HFFc6 (cell line): ENCODE data around the gene PID1. TPM values are rescaled to one million over a fixed set of nuclear protein-coding genes. Genes with fewer than 3 reads are reported as not detected.

ENCODE experiments used
- DNase-seq: peaks from one replicate; pipeline ENCODE4 v3.0.0-alpha.2; 2018
- H3K27ac Mint-ChIP-seq: 2 replicates; pipeline ENCODE4 v1.8.0; 2020; ENCODE audit warnings: mild to moderate bottlenecking, mixed read lengths
- H3K27me3 Mint-ChIP-seq: 2 replicates; pipeline ENCODE4 v1.8.0; 2021; ENCODE audit warnings: mild to moderate bottlenecking, moderate library complexity, mixed read lengths; ENCODE audit not compliant: insufficient read depth
- H3K36me3 Mint-ChIP-seq: 2 replicates; pipeline ENCODE4 v1.8.0; 2021; ENCODE audit warnings: low read depth, mixed read lengths
- H3K4me1 Mint-ChIP-seq: 2 replicates; pipeline ENCODE4 v1.8.0; 2020; ENCODE audit warnings: low read depth, mixed read lengths
- H3K4me3 Mint-ChIP-seq: 2 replicates; pipeline ENCODE4 v1.8.0; 2020; ENCODE audit warnings: mild to moderate bottlenecking, moderate library complexity, mixed read lengths
- H3K9me3 Mint-ChIP-seq: 2 replicates; pipeline ENCODE4 v1.8.0; 2020; ENCODE audit warnings: mild to moderate bottlenecking, mixed read lengths
- total RNA-seq, 6 experiments: library from RNA; stranded (reverse); fragmentation: NEBNext Ultra II Directional; extraction: Animal tissue kit (Norgen Biotek cat#: 25700); gene quantifications; 2 replicates in 1 of 6; 3 replicates in 5 of 6; pipeline ENCODE4 v1.2.3, GENCODE V29; 2021
- TF ChIP-seq, protein P1 (sequence below): fragments of 200-600 bp; sonication (generic); IDR thresholded peaks from 2 replicates; pipeline ENCODE4 v1.5.0; 2021; ENCODE audit warnings: antibody characterized with exemption, mild to moderate bottlenecking

PID1 gene
- total RNA-seq, 6 experiments from 2014 or later: 6.7 to 9.1 (median 8.6) TPM

DNA sequence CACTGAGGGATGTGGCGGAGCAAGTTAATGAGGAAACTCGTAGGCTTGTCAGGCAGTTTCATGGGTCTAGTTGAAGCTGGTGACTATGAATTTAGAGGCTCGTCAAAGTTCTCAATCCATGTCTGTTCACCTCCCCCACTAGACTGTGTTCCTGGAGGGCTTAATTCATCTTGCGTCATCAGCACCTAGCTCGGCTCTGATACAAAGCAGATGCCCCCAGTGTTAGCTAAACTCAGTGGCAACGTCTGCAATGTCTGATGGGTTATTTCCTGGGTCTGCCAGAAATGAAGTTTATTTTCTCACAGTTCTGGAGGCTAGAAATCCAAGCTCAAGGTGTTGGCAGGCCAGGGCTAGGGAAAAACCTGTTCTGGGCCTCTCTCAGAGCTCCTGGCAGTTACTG, 140.6 kb downstream of the PID1 start:
- no peak overlapping the region for H3K27ac Mint-ChIP-seq

DNA sequence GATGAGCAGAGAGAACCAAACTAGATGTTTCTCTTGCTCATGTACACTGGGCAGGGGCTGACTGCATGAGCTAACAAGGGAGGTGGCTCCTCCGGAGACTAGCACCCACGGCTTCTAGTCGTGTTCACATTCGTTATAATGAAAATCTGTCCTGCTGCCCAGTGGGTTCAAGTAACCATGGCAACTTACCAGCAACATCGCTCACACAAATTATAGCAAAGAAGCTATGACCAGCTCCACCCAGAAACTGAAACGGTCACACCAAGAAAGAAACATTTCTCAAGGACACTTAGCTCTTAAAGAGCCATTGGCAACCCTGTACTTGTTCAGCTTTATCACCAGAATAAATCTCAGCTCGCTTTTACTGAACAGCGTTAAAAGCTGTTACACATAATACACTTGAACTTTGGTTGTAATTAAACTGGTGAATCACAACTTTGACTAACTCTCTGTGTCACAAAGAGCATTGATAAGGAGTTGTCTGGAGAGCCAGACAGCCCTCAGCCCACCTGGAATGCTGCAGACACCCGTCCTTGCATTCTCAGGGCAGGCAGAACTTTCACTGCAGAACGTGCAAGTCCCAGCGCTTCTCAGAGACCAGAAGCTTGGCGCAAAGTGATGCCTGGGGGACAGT, 141.2 kb downstream of the PID1 start:
- H3K36me3 Mint-ChIP-seq: peaks cover 7% of the 10 kb centered on the region
- peak overlapping the region; percentile 65; the same call in 1 of the 2 replicates for H3K4me3 Mint-ChIP-seq
- 0 out of 2 replicates have a peak, but pooled peaks cover 6% of the 10 kb centered on the region for H3K9me3 Mint-ChIP-seq
- H3K4me1 Mint-ChIP-seq: peaks cover 16% of the 10 kb centered on the region
- H3K27me3 Mint-ChIP-seq: no peaks in the 10 kb centered on the region; the same call in 1 of the 2 replicates
- peak; percentile 4 for DNase-seq
- TF ChIP-seq, protein P1, sequence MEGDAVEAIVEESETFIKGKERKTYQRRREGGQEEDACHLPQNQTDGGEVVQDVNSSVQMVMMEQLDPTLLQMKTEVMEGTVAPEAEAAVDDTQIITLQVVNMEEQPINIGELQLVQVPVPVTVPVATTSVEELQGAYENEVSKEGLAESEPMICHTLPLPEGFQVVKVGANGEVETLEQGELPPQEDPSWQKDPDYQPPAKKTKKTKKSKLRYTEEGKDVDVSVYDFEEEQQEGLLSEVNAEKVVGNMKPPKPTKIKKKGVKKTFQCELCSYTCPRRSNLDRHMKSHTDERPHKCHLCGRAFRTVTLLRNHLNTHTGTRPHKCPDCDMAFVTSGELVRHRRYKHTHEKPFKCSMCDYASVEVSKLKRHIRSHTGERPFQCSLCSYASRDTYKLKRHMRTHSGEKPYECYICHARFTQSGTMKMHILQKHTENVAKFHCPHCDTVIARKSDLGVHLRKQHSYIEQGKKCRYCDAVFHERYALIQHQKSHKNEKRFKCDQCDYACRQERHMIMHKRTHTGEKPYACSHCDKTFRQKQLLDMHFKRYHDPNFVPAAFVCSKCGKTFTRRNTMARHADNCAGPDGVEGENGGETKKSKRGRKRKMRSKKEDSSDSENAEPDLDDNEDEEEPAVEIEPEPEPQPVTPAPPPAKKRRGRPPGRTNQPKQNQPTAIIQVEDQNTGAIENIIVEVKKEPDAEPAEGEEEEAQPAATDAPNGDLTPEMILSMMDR: no peak
- peak overlapping the region; percentile 76 for H3K27ac Mint-ChIP-seq

More for the DNA sequence above, 140.6 kb downstream of the PID1 start:
- H3K4me3 Mint-ChIP-seq: no peak overlapping the region
- TF ChIP-seq, protein P1: no peak
- no peaks in the 10 kb centered on the region; the same call in 1 of the 2 replicates for H3K27me3 Mint-ChIP-seq
- peaks cover 16% of the 10 kb centered on the region for H3K4me1 Mint-ChIP-seq
- DNase-seq: no peak
- H3K36me3 Mint-ChIP-seq: peaks cover 6% of the 10 kb centered on the region
- H3K9me3 Mint-ChIP-seq: 0 out of 2 replicates have a peak, but pooled peaks cover 3% of the 10 kb centered on the region

DNA sequence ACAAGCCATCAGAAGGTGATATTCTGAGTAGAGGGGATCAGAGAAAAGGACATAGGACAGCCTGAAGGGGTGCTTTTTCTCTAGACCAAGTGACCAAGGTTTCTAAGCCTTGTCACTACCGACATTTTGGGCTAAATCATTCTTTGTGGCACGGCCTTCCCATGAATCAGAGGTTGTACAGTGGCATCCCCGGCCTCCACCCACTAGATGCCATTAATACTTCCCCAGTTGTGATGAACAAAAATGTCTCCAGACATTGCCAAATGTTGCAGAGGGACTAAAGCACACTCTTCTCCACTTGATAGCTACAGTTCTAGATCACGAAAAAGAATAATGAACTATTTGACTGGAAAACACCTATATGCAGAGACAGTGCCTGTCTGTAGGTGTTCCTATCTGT, 143.6 kb downstream of the PID1 start:
- H3K4me1 Mint-ChIP-seq: peaks cover 16% of the 10 kb centered on the region
- no peak overlapping the region for H3K4me3 Mint-ChIP-seq
- H3K27me3 Mint-ChIP-seq: no peaks in the 10 kb centered on the region; the same call in 1 of the 2 replicates
- TF ChIP-seq, protein P1: no peak
- H3K36me3 Mint-ChIP-seq: peaks cover 7% of the 10 kb centered on the region
- 0 out of 2 replicates have a peak, but pooled peaks cover 6% of the 10 kb centered on the region for H3K9me3 Mint-ChIP-seq
- H3K27ac Mint-ChIP-seq: no peak overlapping the region
- DNase-seq: no peak

DNA sequence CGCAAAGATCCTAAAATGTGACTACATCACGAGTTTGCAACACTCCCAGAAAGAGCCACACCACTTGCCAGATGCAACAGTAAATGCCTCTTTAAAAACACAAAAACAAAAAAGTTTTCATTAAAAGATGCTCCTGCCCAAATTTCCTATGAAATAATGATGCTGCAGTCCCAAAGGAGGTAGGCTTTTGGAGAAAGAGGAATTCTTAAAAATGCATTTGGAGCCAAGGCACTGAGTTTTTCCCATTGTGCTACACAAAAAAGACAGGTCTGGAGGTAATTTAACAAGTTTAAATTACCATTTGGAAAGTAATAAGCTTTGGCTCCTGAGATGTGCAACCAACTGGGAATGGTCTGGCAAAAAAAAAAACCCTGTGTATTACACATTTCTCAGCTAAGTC, 145.0 kb downstream of the PID1 start:
- peaks cover 7% of the 10 kb centered on the region for H3K36me3 Mint-ChIP-seq
- DNase-seq: no peak
- H3K4me3 Mint-ChIP-seq: no peak overlapping the region
- no peaks in the 10 kb centered on the region; the same call in 1 of the 2 replicates for H3K27me3 Mint-ChIP-seq
- TF ChIP-seq, protein P1: no peak
- peaks cover 16% of the 10 kb centered on the region for H3K4me1 Mint-ChIP-seq
- no peak overlapping the region for H3K27ac Mint-ChIP-seq
- 0 out of 2 replicates have a peak, but pooled peaks cover 6% of the 10 kb centered on the region for H3K9me3 Mint-ChIP-seq

DNA sequence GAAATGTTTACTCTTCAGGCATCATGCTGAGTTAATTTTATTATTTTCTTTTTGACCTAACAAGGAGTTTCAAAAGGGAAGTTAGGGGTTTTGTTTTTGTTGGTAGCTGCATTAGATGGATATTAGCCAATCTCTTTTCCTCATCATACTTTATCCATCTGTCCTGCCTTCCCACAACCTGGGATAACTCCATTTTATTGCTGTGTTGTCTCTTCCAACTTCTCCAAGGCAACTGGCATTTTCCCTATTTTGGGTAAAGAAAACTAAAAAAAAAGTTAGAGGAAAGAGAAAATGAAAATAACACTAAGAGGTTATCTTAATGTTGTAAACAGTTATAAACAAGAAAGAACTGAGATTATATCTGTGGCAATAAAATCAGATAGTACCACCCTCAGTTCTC, 147.0 kb downstream of the PID1 start:
- H3K9me3 Mint-ChIP-seq: 0 out of 2 replicates have a peak, but pooled peaks cover 6% of the 10 kb centered on the region
- TF ChIP-seq, protein P1: no peak
- H3K27ac Mint-ChIP-seq: no peak overlapping the region
- H3K27me3 Mint-ChIP-seq: no peaks in the 10 kb centered on the region; the same call in 1 of the 2 replicates
- H3K4me1 Mint-ChIP-seq: peaks cover 6% of the 10 kb centered on the region; the same call in 1 of the 2 replicates
- H3K36me3 Mint-ChIP-seq: peaks cover 7% of the 10 kb centered on the region
- no peak for DNase-seq
- no peak overlapping the region for H3K4me3 Mint-ChIP-seq
